ENCODE data around the gene PLK2.

GRCh38 chr5:58460732-58461286 is 923 bp upstream of the PLK2 start:
- TF ChIP-seq, protein P1, sequence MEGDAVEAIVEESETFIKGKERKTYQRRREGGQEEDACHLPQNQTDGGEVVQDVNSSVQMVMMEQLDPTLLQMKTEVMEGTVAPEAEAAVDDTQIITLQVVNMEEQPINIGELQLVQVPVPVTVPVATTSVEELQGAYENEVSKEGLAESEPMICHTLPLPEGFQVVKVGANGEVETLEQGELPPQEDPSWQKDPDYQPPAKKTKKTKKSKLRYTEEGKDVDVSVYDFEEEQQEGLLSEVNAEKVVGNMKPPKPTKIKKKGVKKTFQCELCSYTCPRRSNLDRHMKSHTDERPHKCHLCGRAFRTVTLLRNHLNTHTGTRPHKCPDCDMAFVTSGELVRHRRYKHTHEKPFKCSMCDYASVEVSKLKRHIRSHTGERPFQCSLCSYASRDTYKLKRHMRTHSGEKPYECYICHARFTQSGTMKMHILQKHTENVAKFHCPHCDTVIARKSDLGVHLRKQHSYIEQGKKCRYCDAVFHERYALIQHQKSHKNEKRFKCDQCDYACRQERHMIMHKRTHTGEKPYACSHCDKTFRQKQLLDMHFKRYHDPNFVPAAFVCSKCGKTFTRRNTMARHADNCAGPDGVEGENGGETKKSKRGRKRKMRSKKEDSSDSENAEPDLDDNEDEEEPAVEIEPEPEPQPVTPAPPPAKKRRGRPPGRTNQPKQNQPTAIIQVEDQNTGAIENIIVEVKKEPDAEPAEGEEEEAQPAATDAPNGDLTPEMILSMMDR (IDR thresholded peaks at IDR 0.05 in 2 of 3, conservative IDR thresholded peaks at IDR 0.05 in 1 of 3; ENCODE audit: insufficient read depth in 2 of 3, low read depth in 1 of 3, low read length in 3 of 3), result peak; percentile 56 to 62 (median 60)
- no peak for TF ChIP-seq MTA2 (IDR thresholded peaks at IDR 0.05; ENCODE audit: low read depth)
- no peak for TF ChIP-seq POLR2G (IDR thresholded peaks at IDR 0.05; ENCODE audit: low read depth, low read length)
- TF ChIP-seq, protein P2, sequence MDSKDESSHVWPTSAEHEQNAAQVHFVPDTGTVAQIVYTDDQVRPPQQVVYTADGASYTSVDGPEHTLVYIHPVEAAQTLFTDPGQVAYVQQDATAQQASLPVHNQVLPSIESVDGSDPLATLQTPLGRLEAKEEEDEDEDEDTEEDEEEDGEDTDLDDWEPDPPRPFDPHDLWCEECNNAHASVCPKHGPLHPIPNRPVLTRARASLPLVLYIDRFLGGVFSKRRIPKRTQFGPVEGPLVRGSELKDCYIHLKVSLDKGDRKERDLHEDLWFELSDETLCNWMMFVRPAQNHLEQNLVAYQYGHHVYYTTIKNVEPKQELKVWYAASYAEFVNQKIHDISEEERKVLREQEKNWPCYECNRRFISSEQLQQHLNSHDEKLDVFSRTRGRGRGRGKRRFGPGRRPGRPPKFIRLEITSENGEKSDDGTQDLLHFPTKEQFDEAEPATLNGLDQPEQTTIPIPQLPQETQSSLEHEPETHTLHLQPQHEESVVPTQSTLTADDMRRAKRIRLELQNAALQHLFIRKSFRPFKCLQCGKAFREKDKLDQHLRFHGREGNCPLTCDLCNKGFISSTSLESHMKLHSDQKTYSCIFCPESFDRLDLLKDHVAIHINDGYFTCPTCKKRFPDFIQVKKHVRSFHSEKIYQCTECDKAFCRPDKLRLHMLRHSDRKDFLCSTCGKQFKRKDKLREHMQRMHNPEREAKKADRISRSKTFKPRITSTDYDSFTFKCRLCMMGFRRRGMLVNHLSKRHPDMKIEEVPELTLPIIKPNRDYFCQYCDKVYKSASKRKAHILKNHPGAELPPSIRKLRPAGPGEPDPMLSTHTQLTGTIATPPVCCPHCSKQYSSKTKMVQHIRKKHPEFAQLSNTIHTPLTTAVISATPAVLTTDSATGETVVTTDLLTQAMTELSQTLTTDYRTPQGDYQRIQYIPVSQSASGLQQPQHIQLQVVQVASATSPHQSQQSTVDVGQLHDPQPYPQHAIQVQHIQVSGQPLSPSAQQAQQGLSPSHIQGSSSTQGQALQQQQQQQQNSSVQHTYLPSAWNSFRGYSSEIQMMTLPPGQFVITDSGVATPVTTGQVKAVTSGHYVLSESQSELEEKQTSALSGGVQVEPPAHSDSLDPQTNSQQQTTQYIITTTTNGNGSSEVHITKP (IDR thresholded peaks at IDR 0.05; ENCODE audit: partially characterized antibody), result no peak
- no peak for TF ChIP-seq CAMTA2 (CRISPR knock-in tag; conservative IDR thresholded peaks at IDR 0.05)
- TF ChIP-seq YY1 (IDR thresholded peaks at IDR 0.05; ENCODE audit: borderline replicate concordance in 1 of 3, control insufficient read depth in 1 of 3, extremely low read depth in 1 of 3, insufficient read depth in 3 of 3, insufficient read length in 1 of 3, insufficient replicate concordance in 2 of 3, low read depth in 1 of 3, low read length in 2 of 3), result no peak
